HG03457 (cell line): Measurements from ENCODE around the gene GRM8.

ENCODE experiments used
- ATAC-seq: cut with Tn5 transposase; IDR thresholded peaks from one replicate; pipeline ENCODE4 v1.9.1; 2021; ENCODE audit warnings: moderate number of reproducible peaks; ENCODE audit not compliant: unreplicated experiment

The GRM8 gene

GRCh38 chr7:127231415-127231814, 21.3 kb downstream of the GRM8 start:
- no peak for ATAC-seq

GRCh38 chr7:127230192-127230925, 22.4 kb downstream of the GRM8 start:
- no peak for ATAC-seq

GRCh38 chr7:127226685-127227374, 25.9 kb downstream of the GRM8 start:
- no peak for ATAC-seq

- no peak for ATAC-seq
Measured at GRCh38 chr7:127221731-127222130, 31.0 kb downstream of the GRM8 start.

- no peak for ATAC-seq
Measured at GRCh38 chr7:127214956-127215718, 37.6 kb downstream of the GRM8 start.

GRCh38 chr7:127209886-127210285, 42.9 kb downstream of the GRM8 start:
- ATAC-seq, result no peak

GRCh38 chr7:127208860-127209259, 43.9 kb downstream of the GRM8 start:
- ATAC-seq, result no peak

- ATAC-seq, result no peak
Measured at GRCh38 chr7:127208351-127208750, 44.4 kb downstream of the GRM8 start.

GRCh38 chr7:127207806-127208205, 44.9 kb downstream of the GRM8 start:
- no peak for ATAC-seq

GRCh38 chr7:127207230-127207629, 45.5 kb downstream of the GRM8 start:
- no peak for ATAC-seq

- no peak for ATAC-seq
Measured at GRCh38 chr7:127194571-127194970, 58.2 kb downstream of the GRM8 start.

GRCh38 chr7:127189886-127190285, 62.9 kb downstream of the GRM8 start:
- no peak for ATAC-seq

GRCh38 chr7:127189074-127189473, 63.7 kb downstream of the GRM8 start:
- ATAC-seq, result no peak

- ATAC-seq, result no peak
Measured at GRCh38 chr7:127187740-127188139, 65.0 kb downstream of the GRM8 start.

- ATAC-seq, result no peak
Measured at GRCh38 chr7:127186686-127187085, 66.1 kb downstream of the GRM8 start.

- no peak for ATAC-seq
Measured at GRCh38 chr7:127177156-127177555, 75.6 kb downstream of the GRM8 start.

- ATAC-seq, result no peak
Measured at GRCh38 chr7:127162366-127162765, 90.4 kb downstream of the GRM8 start.

- no peak for ATAC-seq
Measured at GRCh38 chr7:127158659-127159058, 94.1 kb downstream of the GRM8 start.

- no peak for ATAC-seq
Measured at GRCh38 chr7:127154958-127155357, 97.8 kb downstream of the GRM8 start.

GRCh38 chr7:127154101-127154500, 98.6 kb downstream of the GRM8 start:
- ATAC-seq, result no peak

GRCh38 chr7:127153315-127153714, 99.4 kb downstream of the GRM8 start:
- no peak for ATAC-seq

- no peak for ATAC-seq
Measured at GRCh38 chr7:127152423-127152822, 100.3 kb downstream of the GRM8 start.
